Body of pancreas (tissue), 4 donors: ENCODE measurements around the gene GORAB.

ENCODE experiments used
- CTCF ChIP-seq, 7 experiments: fragments of 450-650 bp in 4 of 7; fragments of 200-600 bp in 3 of 7; sonication (generic) in 3 of 7; IDR thresholded peaks; one replicate each; pipeline ENCODE4 v1.5.1; 2016 to 2019; ENCODE audit warnings: antibody characterized with exemption in 7 of 7
- POLR2A ChIP-seq, 3 donors: fragments of 450-650 bp; IDR thresholded peaks; one replicate each; pipeline ENCODE4 v1.6.1; 2016; ENCODE audit warnings: antibody characterized with exemption in 3 of 3, mild to moderate bottlenecking in 2 of 3

- TF ChIP-seq CTCF (IDR thresholded peaks at IDR 0.05) (no peak), POLR2A (IDR thresholded peaks at IDR 0.05) (no peak)
Measured at GRCh38 chr1:170586321-170587252, 54.6 kb downstream of the GORAB start.
